Measurements from ENCODE around the gene PPDPF.

- TF ChIP-seq CTCF (conservative IDR thresholded peaks at IDR 0.05 in 1 of 2, IDR thresholded peaks at IDR 0.05 in 1 of 2; ENCODE audit: extremely low read depth in 1 of 2, insufficient read depth in 1 of 2, low read depth in 1 of 2, low read length in 2 of 2) (no peak), EZH2 (IDR thresholded peaks at IDR 0.05; ENCODE audit: borderline replicate concordance, low read length) (no peak)
Measured at GRCh38 chr20:63471981-63472831, 48.4 kb upstream of the PPDPF start, which contains the start of gene KCNQ2.

All from mammary epithelial cell (primary cell).